ENCODE measurements around the gene TMEM132C.

DNA sequence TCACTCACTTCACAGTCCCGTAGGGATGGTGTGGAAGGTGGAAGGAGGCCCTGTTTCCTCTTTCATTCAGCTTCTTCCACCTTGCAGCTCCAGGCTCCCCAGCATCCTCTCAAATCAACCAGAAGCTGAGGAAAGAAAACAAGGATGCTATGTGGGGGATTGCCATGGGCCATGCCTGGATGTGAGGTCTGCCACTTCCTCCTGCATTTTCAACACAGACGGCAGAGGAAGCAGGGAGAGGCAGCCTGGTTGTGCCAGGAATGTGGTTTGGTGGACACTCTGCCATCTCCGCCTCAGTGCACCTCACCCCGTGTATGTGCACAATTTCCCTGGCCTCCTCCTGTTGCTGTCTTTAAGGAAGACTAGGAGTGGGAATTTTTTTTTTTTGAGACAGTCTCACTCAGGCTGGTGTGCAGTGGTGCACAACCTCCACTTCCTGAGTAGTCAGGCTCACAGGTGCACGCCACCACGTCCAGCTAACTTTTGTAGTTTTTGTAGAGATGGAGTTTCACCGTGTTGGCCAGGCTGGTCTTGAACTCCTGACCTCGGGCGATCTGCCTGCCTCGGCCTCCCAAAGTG lies 457.6 kb downstream of the TMEM132C start:
- no peak for TF ChIP-seq FOXM1 (IDR thresholded peaks at IDR 0.05; ENCODE audit: low read depth)
- no peak for TF ChIP-seq RCOR1 (IDR thresholded peaks at IDR 0.05; ENCODE audit: low read length)
- no peak for TF ChIP-seq YY1 (IDR thresholded peaks at IDR 0.05; ENCODE audit: low read depth)
- TF ChIP-seq, protein P1, sequence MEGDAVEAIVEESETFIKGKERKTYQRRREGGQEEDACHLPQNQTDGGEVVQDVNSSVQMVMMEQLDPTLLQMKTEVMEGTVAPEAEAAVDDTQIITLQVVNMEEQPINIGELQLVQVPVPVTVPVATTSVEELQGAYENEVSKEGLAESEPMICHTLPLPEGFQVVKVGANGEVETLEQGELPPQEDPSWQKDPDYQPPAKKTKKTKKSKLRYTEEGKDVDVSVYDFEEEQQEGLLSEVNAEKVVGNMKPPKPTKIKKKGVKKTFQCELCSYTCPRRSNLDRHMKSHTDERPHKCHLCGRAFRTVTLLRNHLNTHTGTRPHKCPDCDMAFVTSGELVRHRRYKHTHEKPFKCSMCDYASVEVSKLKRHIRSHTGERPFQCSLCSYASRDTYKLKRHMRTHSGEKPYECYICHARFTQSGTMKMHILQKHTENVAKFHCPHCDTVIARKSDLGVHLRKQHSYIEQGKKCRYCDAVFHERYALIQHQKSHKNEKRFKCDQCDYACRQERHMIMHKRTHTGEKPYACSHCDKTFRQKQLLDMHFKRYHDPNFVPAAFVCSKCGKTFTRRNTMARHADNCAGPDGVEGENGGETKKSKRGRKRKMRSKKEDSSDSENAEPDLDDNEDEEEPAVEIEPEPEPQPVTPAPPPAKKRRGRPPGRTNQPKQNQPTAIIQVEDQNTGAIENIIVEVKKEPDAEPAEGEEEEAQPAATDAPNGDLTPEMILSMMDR (IDR thresholded peaks at IDR 0.05): no peak

Measured in SK-N-SH (cell line).